Heart right ventricle (tissue), 16 donors: ENCODE results near the gene MCM3. TPM values are rescaled to one million over a fixed set of nuclear protein-coding genes. Genes with fewer than 3 reads are reported as not detected.

Experiments
- ATAC-seq, 8 donors: fragments of 200-7000 bp; cut with Tn5 transposase; one replicate each; pipeline ENCODE4 v1.9.1; 2020; ENCODE audit warnings: mild to moderate bottlenecking in 8 of 8, moderate library complexity in 8 of 8, moderate number of reproducible peaks in 1 of 8
- DNase-seq, 2 donors: peaks; one replicate each; pipeline ENCODE4 v3.0.0-alpha.2; 2020
- H3K27ac ChIP-seq, 10 donors: fragments of 200-600 bp; sonication (generic) in 2 of 10; one replicate each; pipeline versions ENCODE4 v1.5.0 to v1.8.0; 2020 to 2022; ENCODE audit warnings: mild to moderate bottlenecking in 3 of 10
- H3K27me3 ChIP-seq, 7 donors: fragments of 200-600 bp; one replicate each; pipeline ENCODE4 v1.8.0; 2021 to 2022; ENCODE audit warnings: mild to moderate bottlenecking in 2 of 7
- H3K36me3 ChIP-seq, 9 donors: fragments of 200-600 bp; sonication (generic) in 1 of 9; one replicate each; pipeline versions ENCODE4 v1.5.0 to v1.8.0; 2020 to 2022; ENCODE audit warnings: mild to moderate bottlenecking in 2 of 9
- H3K4me1 ChIP-seq, 9 donors: fragments of 200-600 bp; sonication (generic) in 1 of 9; one replicate each; pipeline versions ENCODE4 v1.5.0 to v1.8.0; 2020 to 2022; ENCODE audit warnings: mild to moderate bottlenecking in 4 of 9
- H3K4me3 ChIP-seq, 10 donors: fragments of 200-600 bp; sonication (generic) in 2 of 10; one replicate each; pipeline versions ENCODE4 v1.5.0 to v1.8.0; 2020 to 2022; ENCODE audit warnings: mild to moderate bottlenecking in 7 of 10, moderate library complexity in 2 of 10
- H3K9me3 ChIP-seq, 11 donors: fragments of 200-600 bp in 10 of 11; sonication (generic) in 2 of 11; one replicate each; pipeline versions ENCODE4 v1.5.0 to v1.8.0; 2013 to 2022; ENCODE audit warnings: mild to moderate bottlenecking in 2 of 11, control low read depth in 1 of 11, moderate library complexity in 1 of 11
- WGBS, 2 donors: extraction: QIAGEN DNeasy Blood & Tissue Kit; methylation state at CpG; one replicate each; pipeline ENCODE4 v1.1.7; 2013; ENCODE audit warnings: inconsistent platforms in 1 of 2; 5-methylcytosine and 5-hydroxymethylcytosine counted together
- intact Hi-C, 10 donors: fragments of 100-400 bp; cut with DNase I; formaldehyde crosslinking; loops; one replicate each; pipeline versions ENCODE4 v1.11.1 to v1.14.2; 2022
- polyA plus RNA-seq, 2 donors: library from polyadenylated mRNA; stranded (reverse); fragments of 200-250 nt; gene quantifications; one replicate each; pipeline ENCODE4 v1.2.3, GENCODE V29; 2013
- total RNA-seq, 10 donors: library from RNA; stranded (reverse); fragmentation: NEBNext Ultra II Directional in 3 of 10; extraction: Animal tissue kit (Norgen Biotek cat#: 25700) in 3 of 10; gene quantifications; one replicate each; pipeline versions ENCODE4 v1.2.1 to v1.2.4, GENCODE V29; 2021 to 2023
- TF ChIP-seq, protein P1 (sequence below), 9 donors: fragments of 200-600 bp; sonication (generic) in 2 of 9; IDR thresholded peaks; one replicate each; pipeline versions ENCODE4 v1.5.0 to v1.8.0; 2021 to 2022; ENCODE audit warnings: antibody characterized with exemption in 9 of 9, mild to moderate bottlenecking in 5 of 9, moderate library complexity in 1 of 9
- donor health status: Arrhythmogenic right ventricular cardiomyopathy.
- donor health status: ischemic (EF 13 %, LVEDD 7.1; RV severe dilation, severe dysfunction).
- donor health status: healthy with polysubstance abuse.
- donor health status: DM: no; HTN: yes; CAD: no.
- donor health status: DM: no; HTN: no; CAD: no.
- donor health status: ischemic (EF 25% LVEDD 6.9; RV normal size, moderate dysfunction).
- donor health status: ischemic (EF 25% LVEDD 5.7; RV mildly dilated, moderate dysfunction).
- donor health status: healthy.
- donor health status: DM: yes; HTN: yes; CAD: no.
- donor health status: Ischemic cardiomyopathy.
- donor health status: ischemic (EF 35%, LVEDD 5.7; RV mildly dilated, moderate dysfunction).
- donor health status: nonischemic (EF 11% LVEDD 7.7; RV severe dilation, severe dysfunction).
- donor health status: DM: yes; HTN: yes; CAD: no.
- donor health status: PGD.
- donor health status: ischemic (EF 29% LVEDD 5.4; RV normal size, mild dysfunction).
- donor health status: nonischemic (EF 23%, LVEDD 6.1; RV moderate dilation, normal function).

The MCM3 gene
- total and polyA plus RNA-seq, 12 donors: 9.7 to 29.7 (median 25.9) TPM

DNA sequence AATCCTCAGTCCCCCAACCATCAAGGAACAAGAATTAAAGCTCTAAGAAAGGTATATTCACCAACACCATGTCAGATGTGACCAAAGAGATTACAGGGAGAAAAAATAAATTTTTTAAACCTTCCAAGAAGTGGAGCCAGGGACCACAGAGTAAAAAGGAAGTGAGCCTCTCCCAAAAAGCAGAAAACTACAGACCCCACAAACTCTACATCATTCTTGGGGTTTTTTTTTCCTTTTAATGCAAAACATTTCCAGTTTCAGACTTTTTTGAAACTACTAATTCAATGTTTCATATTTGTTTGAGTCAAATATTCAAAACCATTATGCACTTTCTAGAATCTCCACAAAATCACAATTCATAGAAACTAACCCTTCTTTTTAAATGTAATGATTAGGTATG, 33.4 kb downstream of the MCM3 start:
- intact Hi-C loops: no loop called here
- no peak overlapping the region for H3K27ac ChIP-seq
- TF ChIP-seq, protein P1, sequence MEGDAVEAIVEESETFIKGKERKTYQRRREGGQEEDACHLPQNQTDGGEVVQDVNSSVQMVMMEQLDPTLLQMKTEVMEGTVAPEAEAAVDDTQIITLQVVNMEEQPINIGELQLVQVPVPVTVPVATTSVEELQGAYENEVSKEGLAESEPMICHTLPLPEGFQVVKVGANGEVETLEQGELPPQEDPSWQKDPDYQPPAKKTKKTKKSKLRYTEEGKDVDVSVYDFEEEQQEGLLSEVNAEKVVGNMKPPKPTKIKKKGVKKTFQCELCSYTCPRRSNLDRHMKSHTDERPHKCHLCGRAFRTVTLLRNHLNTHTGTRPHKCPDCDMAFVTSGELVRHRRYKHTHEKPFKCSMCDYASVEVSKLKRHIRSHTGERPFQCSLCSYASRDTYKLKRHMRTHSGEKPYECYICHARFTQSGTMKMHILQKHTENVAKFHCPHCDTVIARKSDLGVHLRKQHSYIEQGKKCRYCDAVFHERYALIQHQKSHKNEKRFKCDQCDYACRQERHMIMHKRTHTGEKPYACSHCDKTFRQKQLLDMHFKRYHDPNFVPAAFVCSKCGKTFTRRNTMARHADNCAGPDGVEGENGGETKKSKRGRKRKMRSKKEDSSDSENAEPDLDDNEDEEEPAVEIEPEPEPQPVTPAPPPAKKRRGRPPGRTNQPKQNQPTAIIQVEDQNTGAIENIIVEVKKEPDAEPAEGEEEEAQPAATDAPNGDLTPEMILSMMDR (IDR thresholded peaks at IDR 0.05): no peak
- no peak for ATAC-seq
- no peak overlapping the region for H3K4me3 ChIP-seq
- no peaks in the 10 kb centered on the region for H3K36me3 ChIP-seq
- peaks cover 0 to 46% (median 34%) of the 10 kb centered on the region in 7 donors for H3K27me3 ChIP-seq
- H3K9me3 ChIP-seq: no peaks in the 10 kb centered on the region
- DNase-seq: no peak
- H3K4me1 ChIP-seq: no peaks in the 10 kb centered on the region

DNA sequence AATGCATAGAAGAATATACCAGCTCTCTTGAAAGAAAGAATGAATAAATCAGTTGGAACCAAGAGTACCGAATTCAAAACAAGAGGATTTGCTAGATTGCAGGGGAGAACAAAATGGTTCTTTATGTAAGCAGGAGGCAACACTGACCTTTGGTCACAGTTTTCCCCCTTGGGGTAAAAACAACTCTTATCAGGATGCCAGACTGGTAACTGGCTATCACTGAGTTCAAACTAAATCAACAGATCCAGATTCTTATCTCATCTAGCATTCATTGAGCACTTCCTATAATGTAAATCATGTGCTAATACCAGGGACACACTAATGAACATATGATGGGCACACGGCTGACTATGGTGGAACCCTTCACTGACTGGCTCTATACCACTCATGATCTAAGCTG, 35.5 kb downstream of the MCM3 start:
- no peak overlapping the region for H3K27ac ChIP-seq
- H3K4me1 ChIP-seq: no peaks in the 10 kb centered on the region
- no peaks in the 10 kb centered on the region for H3K9me3 ChIP-seq
- H3K4me3 ChIP-seq: no peak overlapping the region
- ATAC-seq (no peak), DNase-seq (no peak)
- peaks cover 0 to 31% (median 20%) of the 10 kb centered on the region in 7 donors for H3K27me3 ChIP-seq
- WGBS, 2 donors: 67 to 78% methylated on average over 2 of the region's 2 CpGs
- TF ChIP-seq, protein P1 (IDR thresholded peaks at IDR 0.05): no peak
- intact Hi-C loops: no loop called here
- no peaks in the 10 kb centered on the region for H3K36me3 ChIP-seq

DNA sequence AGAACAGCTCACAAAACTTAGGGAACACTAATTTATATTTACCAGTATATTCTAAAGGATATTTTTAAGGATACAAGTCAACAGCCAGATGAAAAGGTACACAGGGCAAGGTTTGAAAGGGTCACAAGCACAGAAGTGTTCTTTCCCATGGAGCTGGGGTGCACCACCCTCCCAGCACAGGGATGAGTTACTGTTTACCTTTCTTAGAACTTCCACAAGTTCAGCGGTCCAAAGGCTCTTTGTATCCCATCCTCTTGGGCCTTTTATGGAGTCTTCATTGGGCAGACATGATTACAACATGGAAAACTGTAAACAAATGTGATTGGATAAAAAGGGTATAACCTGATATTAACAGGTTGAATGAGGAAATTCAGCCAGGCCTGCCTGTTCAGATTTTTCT, 39.1 kb downstream of the MCM3 start:
- ATAC-seq (no peak), DNase-seq (no peak)
- Histone ChIP-seq H3K27me3 (peaks cover 0 to 11% (median 5%) of the 10 kb centered on the region in 7 donors), H3K9me3 (no peaks in the 10 kb centered on the region), H3K36me3 (no peaks in the 10 kb centered on the region), H3K4me3 (no peak overlapping the region), H3K4me1 (no peaks in the 10 kb centered on the region), H3K27ac (no peak overlapping the region)
- 84 to 95% methylated on average over 1 of the region's 1 CpG for WGBS, 2 donors
- intact Hi-C loops: no loop called here
- TF ChIP-seq, protein P1 (IDR thresholded peaks at IDR 0.05): no peak

DNA sequence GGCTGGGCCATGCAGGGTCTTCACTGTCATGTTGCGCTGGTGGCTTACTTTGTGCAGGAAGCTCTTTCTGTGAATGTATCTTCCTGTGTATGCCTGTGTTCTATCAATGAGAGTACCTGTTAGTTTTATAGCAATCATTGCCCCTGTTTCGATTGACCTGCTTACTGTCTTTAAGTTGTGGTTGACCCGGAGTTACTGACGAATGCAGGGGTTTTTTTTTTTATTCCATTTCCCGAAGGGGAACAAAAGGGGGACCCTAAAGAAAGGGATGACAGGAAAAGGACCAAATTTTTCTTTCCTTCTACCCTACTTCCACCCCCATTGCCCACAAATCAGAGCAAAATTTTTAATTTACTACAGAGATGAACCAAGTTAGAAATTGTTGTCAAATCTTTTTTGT, 40.1 kb downstream of the MCM3 start, which contains the start of gene IL17F:
Gene IL17F, minus strand, starts transcription at position 101 of the 400 bp plus-strand sequence. Its CDS starts 71 bp downstream, at position 30.
- intact Hi-C loops: no loop called here

More for the DNA sequence above, 40.1 kb downstream of the MCM3 start, which contains the start of gene IL17F:
- TF ChIP-seq, protein P1 (IDR thresholded peaks at IDR 0.05): no peak
- Histone ChIP-seq H3K27me3 (peaks cover 0 to 6% (median 0%) of the 10 kb centered on the region in 7 donors), H3K4me1 (no peaks in the 10 kb centered on the region), H3K9me3 (no peaks in the 10 kb centered on the region), H3K36me3 (no peaks in the 10 kb centered on the region), H3K4me3 (no peak within 1 kb of the TSS), H3K27ac (no peak within 1 kb of the TSS)
- ATAC-seq: no peak
- DNase-seq: no peak
- WGBS, 2 donors: 75 to 83% methylated on average over 5 of the region's 5 CpGs
